Neural cell (in vitro differentiated cells): ENCODE results near the gene SETD2.

ENCODE experiments used
- CTCF ChIP-seq: fragments of 450-650 bp; IDR thresholded peaks from 2 replicates; pipeline ENCODE4 v1.5.1; 2014; ENCODE audit warnings: antibody characterized with exemption, mild to moderate bottlenecking, moderate library complexity; ENCODE audit not compliant: poor library complexity, severe bottlenecking
- EP300 ChIP-seq: fragments of 450-650 bp; conservative IDR thresholded peaks from 2 replicates; pipeline ENCODE4 v1.6.1; 2014; ENCODE audit warnings: antibody characterized with exemption, mild to moderate bottlenecking, moderate library complexity; ENCODE audit not compliant: poor library complexity, severe bottlenecking
- EZH2 ChIP-seq: fragments of 200-600, 300-800 bp; shearing (Covaris generic), sonication (generic); IDR thresholded peaks from 2 replicates; pipeline ENCODE4 v1.6.1; 2014; ENCODE audit warnings: antibody characterized with exemption, low read length, borderline replicate concordance, mild to moderate bottlenecking; ENCODE audit not compliant: insufficient read depth, poor library complexity, severe bottlenecking
- MXI1 ChIP-seq: fragments of 450-650 bp; conservative IDR thresholded peaks from 2 replicates; pipeline ENCODE4 v1.6.1; 2014; ENCODE audit warnings: antibody characterized with exemption, mild to moderate bottlenecking; ENCODE audit not compliant: poor library complexity, severe bottlenecking
- POLR2AphosphoS5 ChIP-seq: IDR thresholded peaks from 2 replicates; pipeline ENCODE4 v1.6.1; 2012
- RAD21 ChIP-seq: fragments of 450-650 bp; conservative IDR thresholded peaks from 2 replicates; pipeline ENCODE4 v1.6.1; 2014; ENCODE audit warnings: antibody characterized with exemption, mild to moderate bottlenecking, moderate library complexity
- SMC3 ChIP-seq: fragments of 450-650 bp; conservative IDR thresholded peaks from 2 replicates; pipeline ENCODE4 v1.6.1; 2014; ENCODE audit warnings: antibody characterized with exemption, mild to moderate bottlenecking, moderate library complexity; ENCODE audit not compliant: poor library complexity
- TAF1 ChIP-seq: IDR thresholded peaks from 2 replicates; pipeline ENCODE4 v1.6.1; 2012; ENCODE audit warnings: low read depth
- TF ChIP-seq, protein P1 (sequence below): IDR thresholded peaks from 2 replicates; pipeline ENCODE4 v1.6.1; 2012; ENCODE audit warnings: borderline replicate concordance

- no peak for TF ChIP-seq CTCF
- TF ChIP-seq SMC3, result no peak
- TF ChIP-seq, protein P1, sequence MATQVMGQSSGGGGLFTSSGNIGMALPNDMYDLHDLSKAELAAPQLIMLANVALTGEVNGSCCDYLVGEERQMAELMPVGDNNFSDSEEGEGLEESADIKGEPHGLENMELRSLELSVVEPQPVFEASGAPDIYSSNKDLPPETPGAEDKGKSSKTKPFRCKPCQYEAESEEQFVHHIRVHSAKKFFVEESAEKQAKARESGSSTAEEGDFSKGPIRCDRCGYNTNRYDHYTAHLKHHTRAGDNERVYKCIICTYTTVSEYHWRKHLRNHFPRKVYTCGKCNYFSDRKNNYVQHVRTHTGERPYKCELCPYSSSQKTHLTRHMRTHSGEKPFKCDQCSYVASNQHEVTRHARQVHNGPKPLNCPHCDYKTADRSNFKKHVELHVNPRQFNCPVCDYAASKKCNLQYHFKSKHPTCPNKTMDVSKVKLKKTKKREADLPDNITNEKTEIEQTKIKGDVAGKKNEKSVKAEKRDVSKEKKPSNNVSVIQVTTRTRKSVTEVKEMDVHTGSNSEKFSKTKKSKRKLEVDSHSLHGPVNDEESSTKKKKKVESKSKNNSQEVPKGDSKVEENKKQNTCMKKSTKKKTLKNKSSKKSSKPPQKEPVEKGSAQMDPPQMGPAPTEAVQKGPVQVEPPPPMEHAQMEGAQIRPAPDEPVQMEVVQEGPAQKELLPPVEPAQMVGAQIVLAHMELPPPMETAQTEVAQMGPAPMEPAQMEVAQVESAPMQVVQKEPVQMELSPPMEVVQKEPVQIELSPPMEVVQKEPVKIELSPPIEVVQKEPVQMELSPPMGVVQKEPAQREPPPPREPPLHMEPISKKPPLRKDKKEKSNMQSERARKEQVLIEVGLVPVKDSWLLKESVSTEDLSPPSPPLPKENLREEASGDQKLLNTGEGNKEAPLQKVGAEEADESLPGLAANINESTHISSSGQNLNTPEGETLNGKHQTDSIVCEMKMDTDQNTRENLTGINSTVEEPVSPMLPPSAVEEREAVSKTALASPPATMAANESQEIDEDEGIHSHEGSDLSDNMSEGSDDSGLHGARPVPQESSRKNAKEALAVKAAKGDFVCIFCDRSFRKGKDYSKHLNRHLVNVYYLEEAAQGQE, result no peak
- no peak for TF ChIP-seq RAD21
- TF ChIP-seq EP300, result no peak
- no peak for TF ChIP-seq POLR2AphosphoS5
- TF ChIP-seq EZH2, result no peak
- no peak for TF ChIP-seq MXI1
- no peak for TF ChIP-seq TAF1
Observed at GRCh38 chr3:47145272-47145671, 18.6 kb downstream of the SETD2 start.
